ENCODE results near the gene CNTNAP2.

The CNTNAP2 gene

GRCh38 chr7:147813316-147813715 is 1696.7 kb downstream of the CNTNAP2 start:
- H3K27me3 ChIP-seq (ENCODE audit: insufficient read depth, low read length, poor library complexity): no peaks in the 10 kb centered on the region
- TF ChIP-seq, protein P1, sequence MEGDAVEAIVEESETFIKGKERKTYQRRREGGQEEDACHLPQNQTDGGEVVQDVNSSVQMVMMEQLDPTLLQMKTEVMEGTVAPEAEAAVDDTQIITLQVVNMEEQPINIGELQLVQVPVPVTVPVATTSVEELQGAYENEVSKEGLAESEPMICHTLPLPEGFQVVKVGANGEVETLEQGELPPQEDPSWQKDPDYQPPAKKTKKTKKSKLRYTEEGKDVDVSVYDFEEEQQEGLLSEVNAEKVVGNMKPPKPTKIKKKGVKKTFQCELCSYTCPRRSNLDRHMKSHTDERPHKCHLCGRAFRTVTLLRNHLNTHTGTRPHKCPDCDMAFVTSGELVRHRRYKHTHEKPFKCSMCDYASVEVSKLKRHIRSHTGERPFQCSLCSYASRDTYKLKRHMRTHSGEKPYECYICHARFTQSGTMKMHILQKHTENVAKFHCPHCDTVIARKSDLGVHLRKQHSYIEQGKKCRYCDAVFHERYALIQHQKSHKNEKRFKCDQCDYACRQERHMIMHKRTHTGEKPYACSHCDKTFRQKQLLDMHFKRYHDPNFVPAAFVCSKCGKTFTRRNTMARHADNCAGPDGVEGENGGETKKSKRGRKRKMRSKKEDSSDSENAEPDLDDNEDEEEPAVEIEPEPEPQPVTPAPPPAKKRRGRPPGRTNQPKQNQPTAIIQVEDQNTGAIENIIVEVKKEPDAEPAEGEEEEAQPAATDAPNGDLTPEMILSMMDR (IDR thresholded peaks at IDR 0.05; ENCODE audit: borderline replicate concordance, extremely low read depth, low read length, poor library complexity, severe bottlenecking): no peak
- TF ChIP-seq EZH2 (IDR thresholded peaks at IDR 0.05; ENCODE audit: borderline replicate concordance, low read depth, low read length, severe bottlenecking): no peak
- H3K9me3 ChIP-seq (ENCODE audit: insufficient read depth, low read length, severe bottlenecking): no peaks in the 10 kb centered on the region
- no peak overlapping the region for H3K27ac ChIP-seq (ENCODE audit: low read length)
- no peaks in the 10 kb centered on the region for H3K4me1 ChIP-seq (ENCODE audit: insufficient read depth, low read length)
- H3K36me3 ChIP-seq (ENCODE audit: insufficient read depth, low read length): no peaks in the 10 kb centered on the region
- H3K9ac ChIP-seq (ENCODE audit: low read depth, low read length): no peak overlapping the region
- no peak for ATAC-seq (ENCODE audit: insufficient read depth, low read depth)
- no peak overlapping the region for H2AFZ ChIP-seq (ENCODE audit: low read depth, low read length)
- no peaks in the 10 kb centered on the region for H3K79me2 ChIP-seq (ENCODE audit: insufficient read depth, low read length)
- H4K20me1 ChIP-seq (ENCODE audit: insufficient read depth, low read length): no peaks in the 10 kb centered on the region
- DNase-seq: no peak
- no peak overlapping the region for H3K4me2 ChIP-seq (ENCODE audit: insufficient read depth, low read length)
- no peak overlapping the region for H3K4me3 ChIP-seq (ENCODE audit: low read depth in 1 of 2, low read length in 2 of 2)

GRCh38 chr7:147818317-147818716 is 1701.7 kb downstream of the CNTNAP2 start:
- Histone ChIP-seq H3K4me1 (ENCODE audit: insufficient read depth, low read length) (no peaks in the 10 kb centered on the region), H3K9ac (ENCODE audit: low read depth, low read length) (no peak overlapping the region), H3K4me2 (ENCODE audit: insufficient read depth, low read length) (no peak overlapping the region), H2AFZ (ENCODE audit: low read depth, low read length) (no peak overlapping the region), H3K27ac (ENCODE audit: low read length) (no peak overlapping the region), H4K20me1 (ENCODE audit: insufficient read depth, low read length) (no peaks in the 10 kb centered on the region), H3K27me3 (ENCODE audit: insufficient read depth, low read length, poor library complexity) (no peaks in the 10 kb centered on the region), H3K36me3 (ENCODE audit: insufficient read depth, low read length) (no peaks in the 10 kb centered on the region), H3K79me2 (ENCODE audit: insufficient read depth, low read length) (no peaks in the 10 kb centered on the region), H3K4me3 (ENCODE audit: low read depth in 1 of 2, low read length in 2 of 2) (no peak overlapping the region), H3K9me3 (ENCODE audit: insufficient read depth, low read length, severe bottlenecking) (no peaks in the 10 kb centered on the region)
- no peak for TF ChIP-seq EZH2 (IDR thresholded peaks at IDR 0.05; ENCODE audit: borderline replicate concordance, low read depth, low read length, severe bottlenecking)
- TF ChIP-seq, protein P1 (IDR thresholded peaks at IDR 0.05; ENCODE audit: borderline replicate concordance, extremely low read depth, low read length, poor library complexity, severe bottlenecking): no peak
- no peak for DNase-seq
- ATAC-seq (ENCODE audit: insufficient read depth, low read depth): no peak

DNA sequence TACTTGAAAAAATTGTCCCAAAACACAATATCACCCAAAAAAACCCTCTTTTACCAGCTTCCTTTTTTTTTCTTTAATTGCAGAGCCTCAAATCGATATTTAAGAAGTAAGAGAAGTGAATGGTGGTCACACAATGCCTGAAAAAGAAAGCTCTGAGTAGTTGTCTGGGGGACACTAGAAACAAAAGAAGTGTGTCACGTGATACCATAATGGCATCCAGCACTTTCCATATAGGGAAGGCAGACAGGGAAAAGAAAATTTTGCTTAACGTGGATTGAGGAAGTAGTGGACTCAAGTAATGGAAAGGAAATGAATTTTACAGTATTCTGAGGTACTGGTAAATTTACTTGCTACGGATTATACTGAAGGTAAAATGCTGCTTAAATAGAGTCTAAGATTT is 1708.1 kb downstream of the CNTNAP2 start:
- TF ChIP-seq EZH2 (IDR thresholded peaks at IDR 0.05; ENCODE audit: borderline replicate concordance, low read depth, low read length, severe bottlenecking): no peak
- TF ChIP-seq, protein P1 (IDR thresholded peaks at IDR 0.05; ENCODE audit: borderline replicate concordance, extremely low read depth, low read length, poor library complexity, severe bottlenecking): no peak
- Histone ChIP-seq H3K27me3 (ENCODE audit: insufficient read depth, low read length, poor library complexity) (no peaks in the 10 kb centered on the region), H3K27ac (ENCODE audit: low read length) (no peak overlapping the region), H3K4me1 (ENCODE audit: insufficient read depth, low read length) (no peaks in the 10 kb centered on the region), H3K4me2 (ENCODE audit: insufficient read depth, low read length) (no peak overlapping the region), H2AFZ (ENCODE audit: low read depth, low read length) (no peak overlapping the region), H3K9ac (ENCODE audit: low read depth, low read length) (no peak overlapping the region), H4K20me1 (ENCODE audit: insufficient read depth, low read length) (no peaks in the 10 kb centered on the region), H3K4me3 (ENCODE audit: low read depth in 1 of 2, low read length in 2 of 2) (no peak overlapping the region), H3K79me2 (ENCODE audit: insufficient read depth, low read length) (no peaks in the 10 kb centered on the region), H3K9me3 (ENCODE audit: insufficient read depth, low read length, severe bottlenecking) (no peaks in the 10 kb centered on the region), H3K36me3 (ENCODE audit: insufficient read depth, low read length) (no peaks in the 10 kb centered on the region)
- no peak for DNase-seq
- no peak for ATAC-seq (ENCODE audit: insufficient read depth, low read depth)

DNA sequence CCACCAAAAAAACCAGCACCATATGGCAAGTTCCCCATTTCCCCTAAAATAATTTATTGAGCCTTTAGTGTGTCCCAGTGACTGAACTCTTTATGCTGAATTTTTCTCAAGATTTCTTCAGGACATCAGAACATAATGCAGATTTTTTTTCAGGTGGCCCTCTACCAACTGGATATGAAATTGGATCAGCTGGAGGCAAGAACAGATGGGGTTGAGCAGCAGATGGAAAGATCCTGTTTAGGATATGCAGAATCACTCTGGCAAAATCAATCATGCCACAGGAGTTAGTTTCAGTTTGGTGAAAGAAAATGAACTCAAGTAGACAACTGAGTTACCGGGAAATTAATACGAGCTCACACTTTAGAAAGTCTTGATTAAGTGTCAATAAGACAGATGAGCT is 1712.4 kb downstream of the CNTNAP2 start:
- no peaks in the 10 kb centered on the region for H3K36me3 ChIP-seq (ENCODE audit: insufficient read depth, low read length)
- TF ChIP-seq EZH2 (IDR thresholded peaks at IDR 0.05; ENCODE audit: borderline replicate concordance, low read depth, low read length, severe bottlenecking): no peak
- TF ChIP-seq, protein P1 (IDR thresholded peaks at IDR 0.05; ENCODE audit: borderline replicate concordance, extremely low read depth, low read length, poor library complexity, severe bottlenecking): no peak
- ATAC-seq (ENCODE audit: insufficient read depth, low read depth): no peak
- no peak for DNase-seq
- H3K9me3 ChIP-seq (ENCODE audit: insufficient read depth, low read length, severe bottlenecking): no peaks in the 10 kb centered on the region
- no peaks in the 10 kb centered on the region for H3K27me3 ChIP-seq (ENCODE audit: insufficient read depth, low read length, poor library complexity)
- H2AFZ ChIP-seq (ENCODE audit: low read depth, low read length): no peak overlapping the region
- no peak overlapping the region for H3K4me2 ChIP-seq (ENCODE audit: insufficient read depth, low read length)
- no peak overlapping the region for H3K9ac ChIP-seq (ENCODE audit: low read depth, low read length)
- H3K27ac ChIP-seq (ENCODE audit: low read length): no peak overlapping the region
- no peaks in the 10 kb centered on the region for H3K79me2 ChIP-seq (ENCODE audit: insufficient read depth, low read length)
- no peaks in the 10 kb centered on the region for H3K4me1 ChIP-seq (ENCODE audit: insufficient read depth, low read length)
- no peak overlapping the region for H3K4me3 ChIP-seq (ENCODE audit: low read depth in 1 of 2, low read length in 2 of 2)
- no peaks in the 10 kb centered on the region for H4K20me1 ChIP-seq (ENCODE audit: insufficient read depth, low read length)
